GM21423 (cell line): ENCODE measurements around the gene USH1G.
"Not testable (repeated sequence)": the region's sequence is repeated elsewhere in the genome, so short reads cannot be mapped to it uniquely, and the experiment has no call there.

Source experiments
- ATAC-seq: cut with Tn5 transposase; IDR thresholded peaks from one replicate; pipeline ENCODE4 v1.9.1; 2021; ENCODE audit warnings: mild to moderate bottlenecking, moderate library complexity; ENCODE audit not compliant: unreplicated experiment

USH1G gene

DNA sequence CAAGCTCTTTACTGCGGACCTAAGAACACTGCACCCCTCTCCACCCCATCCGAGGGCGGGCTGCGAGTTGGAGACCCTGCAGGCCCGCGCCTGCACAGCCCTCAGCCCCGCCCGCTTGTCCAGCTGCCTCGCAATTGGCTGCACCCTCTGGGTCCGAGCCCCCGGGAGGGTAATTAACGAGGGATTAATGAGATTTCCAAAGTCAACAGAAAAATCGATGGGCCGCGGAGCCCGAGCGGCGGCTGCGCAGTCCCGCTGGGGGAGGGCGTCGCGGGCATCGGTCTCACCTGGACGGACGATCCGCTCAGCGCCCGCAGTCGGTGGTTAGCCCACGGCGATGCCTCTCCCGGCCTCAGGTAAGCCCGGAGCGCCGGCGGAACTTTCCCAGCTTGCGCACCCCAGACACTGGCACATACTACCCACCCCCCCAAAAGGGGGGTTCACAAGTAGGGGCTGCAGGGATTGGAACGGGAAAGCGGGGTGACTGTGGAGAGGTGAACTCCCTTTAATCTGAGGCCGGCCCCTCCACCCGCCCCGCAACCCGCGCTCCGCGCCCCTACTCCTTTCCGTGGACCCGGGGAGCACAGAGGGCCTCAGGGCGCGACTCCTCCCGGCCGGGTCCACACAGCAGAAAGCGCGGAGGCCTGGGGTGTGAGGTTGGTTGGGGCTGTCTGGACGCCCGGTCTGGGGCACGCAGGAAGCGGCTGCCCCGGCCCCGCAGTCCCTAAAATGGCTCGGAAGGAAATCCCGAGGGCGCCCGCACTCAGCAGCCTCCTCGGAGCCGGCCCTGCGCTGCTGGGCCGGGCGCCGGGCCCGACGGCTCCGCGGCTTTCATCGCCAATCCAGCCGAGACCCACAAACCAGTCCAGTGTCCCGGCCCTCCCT is 12.8 kb upstream of the USH1G start, which contains the start of gene OTOP3:
OTOP3 (plus strand) TSS at position 314 of the 885 bp plus-strand sequence; CDS start at position 338, 24 bp downstream.
- ATAC-seq, result no peak

DNA sequence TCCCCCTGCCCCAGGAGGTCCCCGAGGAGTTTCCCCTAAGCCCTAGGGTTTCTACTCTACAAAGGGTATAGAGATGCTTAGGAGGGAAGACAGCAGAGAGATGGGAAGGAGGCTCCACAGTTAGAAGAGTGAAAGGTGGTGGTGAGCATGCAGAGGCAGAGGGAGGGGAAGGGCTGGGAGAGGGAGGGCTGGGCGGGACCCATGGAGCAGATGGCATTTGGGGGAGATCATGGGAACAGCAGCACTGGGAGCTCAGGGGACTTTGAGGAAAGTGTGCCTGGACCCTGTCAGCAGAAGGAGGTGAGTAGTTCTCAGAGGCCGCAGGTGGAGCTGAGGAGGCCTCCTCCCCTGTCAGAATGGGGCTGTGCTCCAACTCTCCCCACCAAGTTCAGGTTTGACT is 12.0 kb upstream of the USH1G start:
- no peak for ATAC-seq

DNA sequence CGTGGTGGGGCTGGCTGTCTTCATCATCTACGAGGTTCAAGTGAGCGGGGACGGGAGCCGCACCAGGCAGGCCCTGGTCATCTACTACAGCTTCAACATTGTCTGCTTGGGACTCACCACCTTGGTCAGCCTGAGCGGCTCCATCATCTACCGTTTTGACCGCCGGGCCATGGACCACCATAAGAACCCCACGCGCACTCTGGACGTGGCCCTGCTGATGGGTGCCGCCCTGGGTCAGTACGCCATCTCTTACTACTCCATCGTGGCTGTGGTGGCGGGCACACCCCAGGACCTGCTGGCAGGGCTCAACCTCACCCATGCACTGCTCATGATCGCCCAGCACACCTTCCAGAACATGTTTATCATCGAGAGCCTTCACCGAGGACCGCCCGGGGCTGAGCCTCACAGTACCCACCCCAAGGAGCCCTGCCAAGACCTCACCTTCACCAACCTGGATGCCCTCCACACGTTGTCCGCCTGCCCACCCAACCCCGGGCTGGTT is 7.5 kb upstream of the USH1G start:
- ATAC-seq, result no peak

DNA sequence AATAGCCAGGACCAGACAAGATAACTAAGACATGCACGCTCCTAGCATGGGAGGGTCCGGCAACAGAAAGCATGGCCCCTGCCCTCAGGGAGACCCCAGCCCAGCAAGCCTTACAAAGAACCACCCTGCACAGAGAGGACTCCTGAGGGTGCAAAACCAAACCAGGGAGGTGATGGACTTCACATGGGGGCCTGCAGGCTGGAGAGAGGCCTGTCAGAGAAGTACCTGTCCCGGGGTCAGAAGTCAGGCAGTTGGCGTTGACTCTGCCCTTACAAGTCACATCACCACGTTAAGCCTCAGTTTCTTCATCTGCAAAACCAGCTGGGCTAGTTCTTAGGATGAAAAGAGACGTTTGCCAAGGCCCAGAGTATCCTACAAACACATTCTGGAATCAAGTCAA is 5.7 kb upstream of the USH1G start:
- no peak for ATAC-seq

DNA sequence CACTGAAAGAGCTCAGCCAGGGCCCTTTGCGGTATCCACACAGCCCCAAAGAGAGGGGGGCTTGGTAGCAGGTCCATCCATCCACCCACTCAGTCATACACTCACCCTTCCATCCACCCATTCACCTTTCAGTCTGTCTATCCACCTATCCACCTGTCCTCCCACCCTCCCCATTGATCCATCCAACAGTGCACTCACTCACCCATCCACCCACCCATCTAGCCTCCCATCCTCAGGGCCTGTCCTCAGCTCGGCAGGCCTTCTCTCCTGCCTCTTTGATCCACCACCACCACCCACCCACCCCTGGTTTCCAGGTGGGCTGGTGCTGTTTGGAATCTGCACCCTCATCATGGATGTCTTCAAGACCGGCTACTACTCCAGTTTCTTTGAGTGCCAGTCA is 2.2 kb upstream of the USH1G start:
- no peak for ATAC-seq

DNA sequence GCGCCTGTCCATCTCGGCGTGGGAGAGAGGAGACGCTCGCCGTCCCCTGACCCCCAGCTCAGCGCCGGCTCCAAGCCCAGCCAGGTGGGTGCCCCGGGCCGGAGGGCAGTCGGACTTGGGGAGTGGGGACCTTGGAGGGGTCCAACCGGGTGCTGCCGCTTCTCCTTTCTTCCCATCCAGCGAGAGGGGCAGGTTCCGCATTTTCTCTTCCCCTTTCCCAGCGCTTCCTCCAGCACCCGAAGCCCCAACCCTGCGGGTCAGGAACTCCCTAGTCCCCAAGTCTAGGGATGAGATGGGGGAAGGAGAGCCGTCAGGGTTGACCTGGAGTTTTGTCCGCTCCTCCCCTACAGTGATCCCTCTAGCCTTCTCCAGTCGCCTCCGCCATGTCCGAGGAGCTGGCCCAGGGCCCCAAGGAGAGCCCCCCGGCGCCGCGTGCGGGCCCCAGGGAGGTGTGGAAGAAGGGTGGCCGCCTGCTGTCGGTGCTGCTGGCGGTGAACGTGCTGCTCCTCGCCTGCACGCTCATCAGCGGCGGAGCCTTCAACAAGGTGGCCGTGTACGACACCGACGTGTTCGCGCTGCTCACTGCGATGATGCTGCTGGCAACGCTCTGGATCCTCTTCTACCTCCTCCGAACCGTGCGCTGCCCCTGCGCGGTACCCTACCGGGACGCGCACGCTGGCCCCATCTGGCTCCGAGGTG is 1.3 kb upstream of the USH1G start, which contains the start of gene OTOP2:
OTOP2 (plus strand) TSS at position 24 of the 699 bp plus-strand sequence; CDS start at position 384, 360 bp downstream.
- ATAC-seq, result no peak

DNA sequence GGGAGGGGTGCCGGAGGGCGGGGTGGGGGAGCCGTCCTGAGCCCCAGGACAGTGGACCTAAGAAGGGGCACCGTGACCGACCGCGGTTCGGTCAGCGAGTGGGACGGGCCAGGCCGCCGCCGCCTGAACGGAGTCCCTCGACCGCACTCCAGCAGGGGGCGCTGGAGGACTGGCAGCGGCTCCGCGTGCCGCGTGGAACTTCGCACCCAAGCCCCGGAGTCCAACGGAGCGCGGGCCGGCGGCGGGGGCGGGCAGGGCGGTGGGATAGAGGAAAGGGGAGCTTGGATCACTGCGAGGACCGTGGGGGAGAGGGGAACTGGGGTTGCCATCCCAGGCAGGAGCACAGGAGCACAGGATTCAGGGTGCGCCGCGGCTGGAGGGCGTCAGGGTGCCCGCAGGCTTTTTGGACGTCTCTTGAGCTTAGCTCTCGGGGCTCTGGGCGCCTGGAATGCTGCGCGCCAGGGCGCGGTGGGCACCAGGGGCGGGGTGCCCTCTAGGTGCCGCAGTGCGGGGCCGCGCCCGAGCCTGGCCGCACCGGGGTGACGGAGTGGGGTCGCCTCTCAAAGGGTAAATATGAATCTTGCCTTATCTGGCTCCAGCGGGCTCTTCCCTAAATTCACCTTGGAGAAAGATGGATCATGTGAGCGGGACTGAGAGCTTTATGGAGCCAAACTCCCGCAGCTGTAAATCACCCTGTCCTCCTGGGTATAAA is 639 bp upstream of the USH1G start:
- no peak for ATAC-seq

DNA sequence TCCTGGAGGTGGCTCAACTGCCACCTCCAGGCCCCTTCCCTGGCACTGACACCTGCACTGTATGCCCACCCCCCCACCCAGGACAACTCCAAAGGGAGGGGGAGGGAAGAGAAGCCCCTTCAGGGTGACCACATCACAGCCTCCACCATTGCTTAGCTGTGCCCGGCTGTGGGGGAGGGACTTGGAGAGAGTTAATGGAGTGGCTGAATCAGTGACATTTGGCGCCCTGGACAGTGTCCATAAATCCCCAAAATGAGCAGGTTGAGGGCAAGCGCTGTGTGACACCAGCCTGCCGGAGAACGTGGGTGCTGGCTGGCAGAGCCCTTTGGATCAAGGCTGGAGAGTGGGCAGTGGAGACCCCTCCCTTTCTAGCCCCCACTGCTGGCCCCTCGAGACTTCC is 883 bp downstream of the USH1G start:
- ATAC-seq, result no peak

DNA sequence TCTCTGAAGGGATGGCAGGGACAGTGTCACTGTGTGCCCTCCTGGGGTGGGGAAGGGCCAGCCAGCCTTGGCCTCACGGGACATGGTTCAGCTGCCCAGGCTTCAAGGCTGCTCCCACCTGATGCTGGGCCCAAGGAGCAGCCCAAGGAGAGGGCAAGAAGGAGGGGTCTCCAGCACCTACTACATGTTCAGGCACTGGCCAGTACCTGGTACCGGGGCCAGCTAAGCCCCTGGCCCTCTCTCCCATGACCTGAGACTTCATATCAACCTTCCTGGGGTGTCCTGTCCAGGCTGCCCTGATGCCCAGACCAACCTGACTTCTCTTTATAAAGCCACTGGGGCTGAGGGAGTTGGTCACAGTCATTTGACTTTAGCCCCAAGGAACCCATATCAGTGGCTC is 1.3 kb downstream of the USH1G start:
- ATAC-seq, result no peak

DNA sequence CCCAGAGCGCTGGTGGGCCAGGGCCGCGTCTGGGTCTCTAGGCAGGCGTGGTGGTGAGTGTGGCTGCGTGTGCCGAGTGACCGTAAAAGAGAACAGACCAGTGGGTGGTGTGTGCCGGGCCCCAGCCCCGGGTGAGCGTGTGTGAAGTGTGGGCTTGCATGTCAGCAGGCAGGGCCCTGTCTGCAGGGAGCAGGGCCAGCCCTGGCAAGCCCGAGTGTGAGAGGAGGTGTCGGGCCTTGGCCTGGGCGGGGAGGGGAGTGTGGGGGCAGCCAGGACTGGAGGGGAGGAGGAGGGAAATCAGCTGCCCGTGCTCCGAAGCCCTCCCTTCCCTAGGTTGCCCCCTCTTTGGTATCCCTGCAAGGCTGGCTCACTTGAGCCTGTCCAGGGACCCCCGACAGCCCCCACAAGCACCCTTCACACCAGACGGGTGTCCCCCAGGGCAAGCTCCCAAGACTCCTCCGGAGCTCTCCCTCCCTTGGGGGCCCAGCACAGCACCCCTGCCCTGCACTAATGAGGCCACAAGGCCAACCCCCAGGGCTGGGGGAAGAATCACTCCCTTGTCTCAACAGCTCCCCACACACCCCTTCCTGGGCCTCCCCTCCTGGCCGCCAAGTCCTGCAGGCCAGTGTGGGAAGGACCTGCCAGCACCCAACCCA is 1.9 kb downstream of the USH1G start:
- ATAC-seq, result no peak

DNA sequence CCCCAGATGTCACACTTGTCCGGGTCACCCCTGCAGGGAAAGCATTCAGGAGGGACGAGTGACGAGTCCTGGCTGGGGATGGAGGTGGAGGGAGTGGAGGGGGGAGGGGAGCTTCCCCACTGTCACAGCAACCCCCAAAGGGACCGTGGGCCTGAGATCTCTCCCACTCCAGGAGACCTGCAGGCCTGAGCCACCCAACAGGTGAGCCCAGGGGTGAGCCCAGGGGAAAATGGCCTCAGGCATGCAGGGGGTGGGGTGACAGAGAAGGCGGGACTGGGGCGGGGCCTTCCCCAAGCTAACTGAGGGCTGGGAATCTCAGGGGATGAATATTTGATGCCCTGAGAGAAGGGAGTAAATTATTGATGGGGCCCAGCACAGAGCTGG is 2.4 kb downstream of the USH1G start:
- ATAC-seq, result no peak

DNA sequence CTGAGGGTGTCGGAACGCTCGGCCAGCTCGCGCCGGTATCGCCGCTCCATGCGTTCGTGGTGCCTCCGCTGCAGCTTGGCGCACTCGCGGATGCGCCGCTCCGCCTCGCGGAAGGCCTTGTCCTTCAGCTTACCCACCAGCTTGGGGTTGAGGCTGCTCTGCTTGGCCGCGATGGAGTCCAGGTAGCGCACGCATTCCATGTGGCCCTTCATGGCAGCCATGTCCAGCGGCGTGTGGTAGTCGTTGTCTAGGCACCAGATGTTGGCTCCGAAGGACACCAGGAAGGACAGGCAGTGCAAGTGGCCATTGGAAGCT is 2.8 kb downstream of the USH1G start:
- no peak for ATAC-seq

DNA sequence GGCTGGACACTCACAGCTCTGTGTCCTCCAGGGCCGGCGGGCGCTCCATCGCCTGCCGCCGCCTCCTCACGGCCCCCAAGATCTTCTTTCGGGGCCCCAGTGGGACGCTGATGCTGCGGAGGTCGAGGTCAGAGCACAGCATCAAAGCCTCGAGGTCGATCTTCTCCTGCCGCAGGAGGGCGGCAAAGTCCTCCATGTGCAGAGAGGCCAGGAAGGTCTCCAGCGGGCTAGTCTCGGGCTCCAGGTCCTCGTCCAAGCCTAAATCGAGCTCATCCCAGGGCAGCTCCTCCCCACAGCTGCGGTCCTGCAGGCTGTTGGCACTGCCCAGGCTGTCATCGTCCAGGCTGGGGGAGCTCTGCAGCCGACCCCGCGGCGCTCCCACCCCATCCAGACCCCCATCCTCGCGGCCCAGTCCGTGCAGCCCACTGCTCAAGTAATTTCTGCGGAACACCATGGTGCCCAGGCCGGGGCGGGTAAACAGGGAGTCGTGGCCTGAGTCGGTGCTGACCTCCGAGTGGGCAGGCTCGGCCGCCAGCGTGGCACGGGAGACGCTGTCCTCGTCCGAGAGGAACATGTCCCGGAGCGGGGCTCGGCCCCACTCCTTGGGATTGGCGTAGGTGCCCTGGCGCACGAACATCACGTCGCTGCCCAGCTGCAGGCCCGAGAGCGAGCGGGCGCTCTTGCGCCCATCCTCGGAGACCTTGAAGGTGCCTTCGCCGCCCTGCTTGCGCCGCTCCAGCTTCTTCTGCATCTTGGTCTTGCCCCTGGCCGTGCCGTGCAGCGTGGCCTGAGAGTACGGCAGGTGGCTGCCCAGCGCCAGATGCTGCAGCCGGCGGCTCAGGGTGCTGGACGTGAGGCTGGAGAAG is 3.4 kb downstream of the USH1G start:
- no peak for ATAC-seq

DNA sequence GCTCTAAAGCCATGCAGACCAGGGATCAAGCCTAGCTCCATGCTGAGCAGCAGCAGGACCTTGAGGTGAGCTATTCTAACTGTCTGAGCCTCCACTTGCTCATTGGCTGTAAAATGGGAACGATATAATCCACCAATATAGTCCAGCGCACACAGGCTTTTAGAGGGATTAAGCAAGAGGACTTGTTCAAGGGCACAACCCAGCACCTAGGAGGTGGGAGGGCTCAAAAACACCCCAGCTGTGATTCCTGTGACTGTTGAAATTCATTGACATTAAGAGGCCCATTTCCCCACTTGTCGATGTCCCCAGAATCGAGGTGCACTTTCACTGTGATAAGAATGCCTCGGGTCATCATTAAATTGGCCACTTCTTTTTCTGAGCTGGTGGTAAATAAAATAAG is 4.1 kb downstream of the USH1G start:
- ATAC-seq, result no peak

DNA sequence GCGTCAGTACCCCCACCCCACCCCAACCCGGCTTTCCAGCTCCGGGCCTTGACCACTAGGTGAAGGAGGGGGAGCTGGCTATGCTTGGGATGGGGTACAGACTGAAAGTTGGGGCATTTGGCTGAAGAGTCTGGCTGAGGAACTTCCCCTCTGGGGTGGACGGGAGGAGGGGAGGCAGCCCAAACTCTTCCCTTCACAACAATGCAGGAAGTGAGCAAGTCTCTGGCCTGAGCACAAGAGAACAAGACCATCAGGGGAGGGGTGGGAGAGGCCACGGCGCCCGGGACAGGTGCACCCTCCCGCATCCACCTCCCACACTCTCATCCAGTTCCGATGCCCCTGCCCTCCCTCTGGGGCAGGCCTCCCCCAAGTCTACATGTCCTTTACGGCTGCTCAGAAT is 5.6 kb downstream of the USH1G start:
- no peak for ATAC-seq

DNA sequence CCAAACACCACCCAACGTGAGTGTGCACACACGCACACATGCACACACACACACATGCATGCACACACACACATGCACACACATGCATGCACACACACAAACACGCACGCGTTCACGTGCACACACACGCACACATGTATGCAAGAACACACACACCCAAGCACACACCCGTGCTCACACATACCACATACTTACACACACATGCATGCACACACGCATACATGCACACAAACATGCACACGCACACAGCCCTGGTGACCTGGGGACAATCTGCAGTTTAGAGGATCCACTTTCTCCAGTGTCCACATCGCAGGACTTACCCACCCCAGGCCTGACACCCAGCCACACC is 6.2 kb downstream of the USH1G start:
- no peak for ATAC-seq

DNA sequence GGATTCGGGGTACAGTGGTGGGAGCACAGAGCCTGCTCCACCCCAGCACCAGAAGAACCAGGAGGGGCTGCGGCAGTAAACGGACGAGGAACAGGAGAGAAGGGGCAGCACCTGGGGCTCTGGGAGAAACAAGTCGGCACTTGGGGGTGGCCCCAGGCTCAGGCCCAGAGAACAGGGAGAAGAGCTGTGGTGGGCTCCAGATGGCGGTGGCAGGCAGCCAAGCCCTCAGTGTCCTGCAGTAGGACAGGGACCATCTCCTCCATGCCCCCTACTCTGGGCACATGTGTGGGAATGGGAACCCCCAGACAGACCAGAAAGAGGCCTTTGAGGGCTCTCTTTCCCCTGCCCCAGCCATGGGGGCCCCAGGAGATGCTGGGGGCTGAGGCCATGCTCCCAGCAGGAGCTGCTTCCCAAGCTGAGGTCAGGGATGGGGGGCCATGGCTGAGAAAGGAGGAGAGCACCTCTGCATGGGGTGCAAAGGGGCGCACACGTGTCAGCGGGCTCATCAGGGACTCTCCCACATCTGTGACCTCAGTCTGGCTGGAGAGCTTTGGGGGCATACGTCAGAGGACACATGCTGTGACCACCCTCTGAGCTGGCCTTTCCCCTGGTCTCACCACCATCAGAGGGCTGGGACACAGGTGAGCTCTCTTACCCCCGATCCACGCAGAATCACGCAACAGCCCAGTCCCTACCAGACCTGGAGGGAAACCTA is 6.8 kb downstream of the USH1G start:
- no peak for ATAC-seq

DNA sequence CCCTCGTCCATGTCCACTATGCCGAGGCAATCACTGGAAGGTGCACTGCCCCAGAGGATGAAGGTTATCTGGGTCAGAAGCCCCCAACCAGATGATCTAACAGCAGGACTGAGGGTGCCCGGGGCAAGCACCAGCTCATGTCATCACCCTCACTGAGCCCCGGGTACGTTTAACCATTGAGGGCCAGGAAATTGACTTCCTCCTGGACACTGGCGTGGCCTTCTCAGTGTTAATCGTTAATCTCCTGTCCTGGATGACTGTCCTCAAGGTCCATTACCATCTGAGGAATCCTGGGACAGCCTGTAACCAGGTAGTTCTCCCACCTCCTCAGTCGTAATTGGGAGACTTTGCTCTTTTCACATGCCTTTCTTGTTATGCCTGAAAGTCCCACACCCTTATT is 11.6 kb downstream of the USH1G start:
- not testable (repeated sequence) for ATAC-seq

DNA sequence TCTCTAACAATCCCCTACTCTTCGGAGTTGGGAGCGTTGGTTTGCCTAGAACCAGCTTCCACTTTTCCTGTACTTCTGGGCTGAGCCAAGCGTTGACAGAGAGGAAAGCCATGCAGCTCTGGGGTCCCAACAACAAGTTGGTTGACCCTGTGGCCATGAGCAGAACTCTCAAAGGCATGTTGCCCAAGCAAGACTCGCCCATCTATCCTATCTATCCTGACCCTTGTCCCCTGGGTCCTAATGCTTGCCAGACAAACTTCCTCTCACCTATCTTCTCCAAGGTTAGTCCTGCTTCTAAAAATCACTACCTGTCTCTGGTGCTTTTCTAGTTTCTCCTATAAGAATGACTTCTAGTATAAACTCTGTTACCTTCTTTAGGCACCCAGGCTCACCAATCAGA is 14.0 kb downstream of the USH1G start:
- not testable (repeated sequence) for ATAC-seq

DNA sequence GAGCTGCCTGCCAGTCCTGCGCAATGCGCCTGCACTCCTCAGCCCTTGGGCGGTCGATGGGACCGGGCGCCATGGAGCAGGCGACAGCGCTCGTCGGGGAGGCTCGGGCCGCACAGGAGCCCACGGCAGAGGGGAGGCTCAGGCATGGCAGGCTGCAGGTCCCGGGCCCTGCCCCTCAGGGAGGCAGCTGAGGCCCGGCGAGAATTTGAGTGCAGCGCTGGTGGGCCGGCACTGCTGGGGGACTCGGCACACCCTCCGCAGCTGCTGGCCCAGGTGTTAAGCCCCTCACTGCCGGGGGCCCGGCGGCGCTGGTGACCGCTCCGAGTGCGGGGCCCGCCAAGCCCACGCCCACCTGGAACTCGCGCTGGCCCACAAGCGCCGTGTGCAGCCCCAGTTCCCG is 16.0 kb downstream of the USH1G start:
- no peak for ATAC-seq
